ENCODE results near the gene RAB38. TPM values are rescaled to one million over a fixed set of nuclear protein-coding genes. Genes with fewer than 3 reads are reported as not detected.
A peak's percentile ranks its signal among the peaks of the same experiment; 100 is the strongest.

RAB38 gene
- total and polyA plus RNA-seq, 2 donors (not counting 1 experiment from before 2014, with no cell fraction given), result not detected

DNA sequence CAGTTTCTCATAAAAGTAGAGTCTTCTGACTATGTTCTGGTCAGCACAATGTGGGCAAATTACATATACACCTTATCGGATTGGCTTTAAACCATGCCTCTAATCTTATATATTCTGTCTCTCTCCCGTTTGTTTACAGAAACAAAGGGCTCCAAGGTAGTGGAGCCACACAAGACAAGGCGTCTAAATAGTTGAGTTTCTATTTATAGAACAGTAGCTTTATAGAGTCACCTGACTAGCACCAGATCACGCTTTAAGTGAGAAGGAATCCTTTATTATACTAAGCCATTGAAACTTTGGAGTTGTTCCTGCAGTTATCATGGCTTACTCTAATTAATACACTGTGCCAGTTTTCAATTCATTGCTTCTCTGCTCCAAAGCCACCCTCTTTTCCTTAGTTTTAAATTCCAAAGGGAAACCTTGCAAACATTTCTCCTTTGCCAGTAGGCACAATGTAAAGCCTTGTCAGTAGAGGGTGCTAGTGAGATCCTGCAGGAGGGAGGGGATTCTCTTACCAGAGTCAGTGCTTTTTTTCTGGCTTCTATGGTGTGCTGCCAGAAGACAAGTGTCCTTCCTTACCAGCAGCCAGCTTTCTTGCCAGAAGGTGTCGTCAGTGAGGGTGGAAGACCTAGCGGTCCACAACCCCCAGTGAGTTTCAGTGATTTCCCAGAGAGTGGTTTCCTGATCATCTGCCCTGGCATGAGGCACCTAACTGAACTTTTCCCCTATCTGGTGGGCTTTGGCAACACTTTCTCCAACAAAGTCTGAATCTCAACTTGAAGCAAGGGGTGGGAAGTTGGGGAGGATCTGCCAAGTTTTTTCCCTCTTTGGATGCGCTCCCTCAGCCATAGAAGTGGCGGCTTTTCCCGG, 71.7 kb downstream of the RAB38 start:
- Histone ChIP-seq H3K9me3 (ENCODE audit: control extremely low read depth in 1 of 3, control insufficient read depth in 2 of 3, insufficient read depth in 1 of 3, low read length in 2 of 3) (no peaks in the 10 kb centered on the region), H3K4me1 (ENCODE audit: control insufficient read depth in 2 of 2, insufficient read depth in 2 of 2, low read length in 2 of 2) (no peaks in the 10 kb centered on the region), H3K9ac (ENCODE audit: low read length) (no peak overlapping the region), H3K4me3 (ENCODE audit: control extremely low read depth in 1 of 5, extremely low read depth in 1 of 5, insufficient read depth in 1 of 5, low read depth in 2 of 5, low read length in 4 of 5) (no peak overlapping the region), H3K79me2 (ENCODE audit: control insufficient read depth, insufficient read depth, low read length) (no peaks in the 10 kb centered on the region), H2AFZ (ENCODE audit: insufficient read depth, low read depth, low read length, poor library complexity, severe bottlenecking) (no peak overlapping the region), H3K4me2 (replicated peaks; ENCODE audit: low read depth, low read length, poor library complexity, severe bottlenecking) (no peak overlapping the region), H3K27ac (ENCODE audit: low read length in 2 of 2) (no peak overlapping the region), H3K27me3 (replicated peaks in 1 of 4; ENCODE audit: control extremely low read depth in 1 of 4, control insufficient read depth in 3 of 4, insufficient read depth in 4 of 4, low read length in 3 of 4) (peaks cover 0 to 4% (median 0%) of the 10 kb centered on the region in 4 experiments), H4K20me1 (ENCODE audit: control insufficient read depth, insufficient read depth, low read length, poor library complexity, severe bottlenecking) (no peaks in the 10 kb centered on the region), H3K36me3 (replicated peaks in 1 of 2; ENCODE audit: control extremely low read depth in 1 of 2, control insufficient read depth in 1 of 2, extremely low read depth in 1 of 2, insufficient read depth in 2 of 2, low read length in 1 of 2) (no peaks in the 10 kb centered on the region)
- WGBS (ENCODE audit: insufficient coverage), result 60% methylated on average over 1 of the region's 9 CpGs
- H3K4me3 Mint-ChIP-seq, result no peak overlapping the region
- ATAC-seq (ENCODE audit: low read depth) (no peak), DNase-seq (peak; percentile 7)
- no peak overlapping the region for H3K27ac Mint-ChIP-seq
- TF ChIP-seq, protein P1, sequence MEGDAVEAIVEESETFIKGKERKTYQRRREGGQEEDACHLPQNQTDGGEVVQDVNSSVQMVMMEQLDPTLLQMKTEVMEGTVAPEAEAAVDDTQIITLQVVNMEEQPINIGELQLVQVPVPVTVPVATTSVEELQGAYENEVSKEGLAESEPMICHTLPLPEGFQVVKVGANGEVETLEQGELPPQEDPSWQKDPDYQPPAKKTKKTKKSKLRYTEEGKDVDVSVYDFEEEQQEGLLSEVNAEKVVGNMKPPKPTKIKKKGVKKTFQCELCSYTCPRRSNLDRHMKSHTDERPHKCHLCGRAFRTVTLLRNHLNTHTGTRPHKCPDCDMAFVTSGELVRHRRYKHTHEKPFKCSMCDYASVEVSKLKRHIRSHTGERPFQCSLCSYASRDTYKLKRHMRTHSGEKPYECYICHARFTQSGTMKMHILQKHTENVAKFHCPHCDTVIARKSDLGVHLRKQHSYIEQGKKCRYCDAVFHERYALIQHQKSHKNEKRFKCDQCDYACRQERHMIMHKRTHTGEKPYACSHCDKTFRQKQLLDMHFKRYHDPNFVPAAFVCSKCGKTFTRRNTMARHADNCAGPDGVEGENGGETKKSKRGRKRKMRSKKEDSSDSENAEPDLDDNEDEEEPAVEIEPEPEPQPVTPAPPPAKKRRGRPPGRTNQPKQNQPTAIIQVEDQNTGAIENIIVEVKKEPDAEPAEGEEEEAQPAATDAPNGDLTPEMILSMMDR (IDR thresholded peaks at IDR 0.05), result peak; percentile 42
- no peak for TF ChIP-seq EZH2 (IDR thresholded peaks at IDR 0.05; ENCODE audit: borderline replicate concordance, insufficient read depth, low read depth, low read length, poor library complexity, severe bottlenecking)
- CTCF ChIA-PET, result no interaction called here
- H3K27me3 Mint-ChIP-seq, result no peaks in the 10 kb centered on the region
- H3K9me3 Mint-ChIP-seq (ENCODE audit: insufficient read depth), result no peaks in the 10 kb centered on the region
- POLR2A ChIA-PET, result no interaction called here
- intact Hi-C loops (cut with micrococcal nuclease), result loop anchor here (2.0 kb wide), 1 partner anchor 439 kb away; no protein-coding TSS in a partner anchor
- no peaks in the 10 kb centered on the region for H3K4me1 Mint-ChIP-seq

DNA sequence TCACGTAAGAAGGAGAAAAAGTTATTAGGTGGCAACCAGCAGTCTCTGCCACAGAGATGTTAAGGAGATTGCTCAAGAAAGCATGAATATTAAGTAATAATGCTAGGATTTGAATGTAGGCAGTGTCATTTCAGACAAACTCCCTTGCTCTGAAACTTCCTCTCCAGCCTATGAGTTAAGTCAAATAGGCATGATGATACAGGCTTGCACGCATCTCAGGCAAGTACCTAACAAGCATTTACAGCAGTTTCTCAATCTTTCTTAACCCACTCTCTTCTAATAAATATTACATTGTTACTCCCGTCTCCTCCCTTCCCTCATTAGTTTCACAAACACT, 72.7 kb downstream of the RAB38 start:
- no peak for TF ChIP-seq EZH2 (IDR thresholded peaks at IDR 0.05; ENCODE audit: borderline replicate concordance, insufficient read depth, low read depth, low read length, poor library complexity, severe bottlenecking)
- TF ChIP-seq, protein P1 (IDR thresholded peaks at IDR 0.05), result no peak
- Histone ChIP-seq H3K27ac (ENCODE audit: low read length in 2 of 2) (no peak overlapping the region), H3K36me3 (replicated peaks in 1 of 2; ENCODE audit: control extremely low read depth in 1 of 2, control insufficient read depth in 1 of 2, extremely low read depth in 1 of 2, insufficient read depth in 2 of 2, low read length in 1 of 2) (no peaks in the 10 kb centered on the region), H3K27me3 (replicated peaks in 1 of 4; ENCODE audit: control extremely low read depth in 1 of 4, control insufficient read depth in 3 of 4, insufficient read depth in 4 of 4, low read length in 3 of 4) (peaks cover 0 to 4% (median 0%) of the 10 kb centered on the region in 4 experiments), H3K9me3 (ENCODE audit: control extremely low read depth in 1 of 3, control insufficient read depth in 2 of 3, insufficient read depth in 1 of 3, low read length in 2 of 3) (no peaks in the 10 kb centered on the region), H3K4me1 (ENCODE audit: control insufficient read depth in 2 of 2, insufficient read depth in 2 of 2, low read length in 2 of 2) (no peaks in the 10 kb centered on the region), H2AFZ (ENCODE audit: insufficient read depth, low read depth, low read length, poor library complexity, severe bottlenecking) (no peak overlapping the region), H3K4me3 (ENCODE audit: control extremely low read depth in 1 of 5, extremely low read depth in 1 of 5, insufficient read depth in 1 of 5, low read depth in 2 of 5, low read length in 4 of 5) (no peak overlapping the region), H3K79me2 (ENCODE audit: control insufficient read depth, insufficient read depth, low read length) (no peaks in the 10 kb centered on the region), H4K20me1 (ENCODE audit: control insufficient read depth, insufficient read depth, low read length, poor library complexity, severe bottlenecking) (no peaks in the 10 kb centered on the region), H3K4me2 (replicated peaks; ENCODE audit: low read depth, low read length, poor library complexity, severe bottlenecking) (no peak overlapping the region), H3K9ac (ENCODE audit: low read length) (no peak overlapping the region)
- no peak for DNase-seq
- CTCF ChIA-PET, result no interaction called here
- intact Hi-C loops (cut with micrococcal nuclease), result loop anchor here (2.0 kb wide), 1 partner anchor 440 kb away; no protein-coding TSS in a partner anchor
- Mint-ChIP-seq H3K27me3 (no peaks in the 10 kb centered on the region), H3K27ac (no peak overlapping the region), H3K4me3 (no peak overlapping the region), H3K9me3 (ENCODE audit: insufficient read depth) (no peaks in the 10 kb centered on the region), H3K4me1 (no peaks in the 10 kb centered on the region)
- POLR2A ChIA-PET, result no interaction called here
- ATAC-seq (ENCODE audit: low read depth), result no peak
- 90% methylated on average over 2 of the region's 3 CpGs for WGBS (ENCODE audit: insufficient coverage)

Measured in B cell (primary cell).